Kidney (tissue), 14 donors: ENCODE results near the gene RALGPS1. TPM values are rescaled to one million over a fixed set of nuclear protein-coding genes. Genes with fewer than 3 reads are reported as not detected.
A peak's percentile ranks its signal among the peaks of the same experiment; 100 is the strongest.

ENCODE experiments used
- DNase-seq, 5 donors: peaks; one replicate each; pipeline ENCODE4 v3.0.0-alpha.2; 2013 to 2020
- FAIRE-seq: peaks from 2 replicates; lab custom pipeline; 2012; peaks lifted over from hg19 to GRCh38; lab: Jason Lieb, UNC
- H3K27ac ChIP-seq, 2 donors: one replicate each; pipeline ENCODE4 v1.7.0; 2013; ENCODE audit warnings: low read depth in 2 of 2, low read length in 2 of 2, inconsistent platforms in 1 of 2
- H3K27me3 ChIP-seq: one replicate; pipeline ENCODE4 v1.7.1; 2013; ENCODE audit warnings: low read length, inconsistent platforms; ENCODE audit not compliant: control insufficient read depth, insufficient read depth
- H3K36me3 ChIP-seq, 3 donors: one replicate each; pipeline versions ENCODE4 v1.7.0 to v1.7.1; 2013; ENCODE audit warnings: low read length in 3 of 3, control low read depth in 1 of 3, inconsistent platforms in 1 of 3; ENCODE audit not compliant: insufficient read depth in 3 of 3, control insufficient read depth in 2 of 3
- H3K4me1 ChIP-seq, 3 donors: one replicate each; pipeline versions ENCODE4 v1.7.0 to v1.7.1; 2013; ENCODE audit warnings: low read length in 3 of 3, inconsistent platforms in 1 of 3, low read depth in 1 of 3; ENCODE audit not compliant: control insufficient read depth in 2 of 3, insufficient read depth in 2 of 3
- H3K4me3 ChIP-seq, 3 donors: one replicate each; pipeline versions ENCODE4 v1.7.0 to v1.8.1; 2013; ENCODE audit warnings: low read length in 3 of 3, control low read depth in 1 of 3, inconsistent platforms in 1 of 3
- H3K9ac ChIP-seq, 3 donors: one replicate each; pipeline versions ENCODE4 v1.7.0 to v1.7.1; 2013; ENCODE audit warnings: low read length in 3 of 3, control low read depth in 1 of 3, inconsistent platforms in 1 of 3
- H3K9me3 ChIP-seq, 3 donors: one replicate each; pipeline versions ENCODE4 v1.7.0 to v1.7.1; 2013; ENCODE audit warnings: low read length in 3 of 3, control low read depth in 1 of 3, inconsistent platforms in 1 of 3; ENCODE audit not compliant: control insufficient read depth in 2 of 3, insufficient read depth in 1 of 3
- CTCF ChIP-seq: IDR thresholded peaks from 3 replicates; pipeline ENCODE4 v1.5.1; 2012; ENCODE audit warnings: mild to moderate bottlenecking, moderate library complexity, borderline replicate concordance; ENCODE audit not compliant: insufficient read depth; ENCODE audit errors: extremely low read depth
- intact Hi-C: fragments of 100-400 bp; cut with DNase I; formaldehyde crosslinking; loops from one replicate; pipeline ENCODE4 v1.11.1; 2022
- polyA plus RNA-seq: library from polyadenylated mRNA; stranded (reverse); fragments of 350-450 nt; fragmentation: Illumina TruSeq; extraction: RNeasy Lipid Tissue Mini Kit (QIAGEN cat#74804); gene quantifications from one replicate; pipeline ENCODE4 v1.2.3, GENCODE V29; 2014; ENCODE audit warnings: low read depth, low replicate concordance; ENCODE audit not compliant: insufficient read depth
- total RNA-seq: library from RNA; stranded (reverse); fragmentation: NEBNext Ultra II Directional; extraction: Animal tissue kit (Norgen Biotek cat#: 25700); gene quantifications from one replicate; pipeline ENCODE4 v1.2.1, GENCODE V29; 2021
- donor health status: control.
- donor health status: control.
- donor health status: control.
- donor health status: control.
- donor health status: control.
- donor health status: DM: yes; HTN: yes; CAD: no.
- donor health status: Normal renal cell carcinoma (clear cell type).

Gene RALGPS1
- total and polyA plus RNA-seq, 2 donors from 2014 or later: 9.4 to 25.2 TPM

- Histone ChIP-seq H3K36me3 (peaks cover 0 to 2% (median 0%) of the 10 kb centered on the region in 3 donors), H3K4me1 (peaks cover 0 to 3% (median 0%) of the 10 kb centered on the region in 3 donors), H3K4me3 (no peak overlapping the region), H3K27me3 (no peaks in the 10 kb centered on the region), H3K9ac (no peak overlapping the region), H3K27ac (no peak overlapping the region), H3K9me3 (no peaks in the 10 kb centered on the region)
- DNase-seq (peak in 1 of 5 donors; percentile 7), FAIRE-seq (no peak)
- intact Hi-C loops: no loop called here
- TF ChIP-seq CTCF: no peak
These were observed 144.1 kb downstream of the RALGPS1 start for GRCh38 chr9:127058645-127059021.

GRCh38 chr9:127059030-127059429 is 144.4 kb downstream of the RALGPS1 start:
- H3K9ac ChIP-seq: no peak overlapping the region
- no peak overlapping the region for H3K4me3 ChIP-seq
- no peaks in the 10 kb centered on the region for H3K9me3 ChIP-seq
- peaks cover 0 to 2% (median 0%) of the 10 kb centered on the region in 3 donors for H3K36me3 ChIP-seq
- H3K4me1 ChIP-seq: peaks cover 0 to 2% (median 0%) of the 10 kb centered on the region in 3 donors
- FAIRE-seq (no peak), DNase-seq (no peak)
- TF ChIP-seq CTCF: no peak
- intact Hi-C loops: no loop called here
- H3K27me3 ChIP-seq: no peaks in the 10 kb centered on the region
- no peak overlapping the region for H3K27ac ChIP-seq

- no peak overlapping the region for H3K4me3 ChIP-seq
- TF ChIP-seq CTCF: no peak
- intact Hi-C loops: no loop called here
- H3K27me3 ChIP-seq: no peaks in the 10 kb centered on the region
- FAIRE-seq (no peak), DNase-seq (peak in 2 of 5 donors; percentile 4 to 45)
- no peaks in the 10 kb centered on the region for H3K9me3 ChIP-seq
- peaks cover 0 to 2% (median 0%) of the 10 kb centered on the region in 3 donors for H3K36me3 ChIP-seq
- no peak overlapping the region for H3K9ac ChIP-seq
- no peak overlapping the region for H3K27ac ChIP-seq
- no peaks in the 10 kb centered on the region for H3K4me1 ChIP-seq
These were observed 145.3 kb downstream of the RALGPS1 start for GRCh38 chr9:127059765-127060361.
